ENCODE measurements around the gene PRKCA.

PRKCA gene

DNA sequence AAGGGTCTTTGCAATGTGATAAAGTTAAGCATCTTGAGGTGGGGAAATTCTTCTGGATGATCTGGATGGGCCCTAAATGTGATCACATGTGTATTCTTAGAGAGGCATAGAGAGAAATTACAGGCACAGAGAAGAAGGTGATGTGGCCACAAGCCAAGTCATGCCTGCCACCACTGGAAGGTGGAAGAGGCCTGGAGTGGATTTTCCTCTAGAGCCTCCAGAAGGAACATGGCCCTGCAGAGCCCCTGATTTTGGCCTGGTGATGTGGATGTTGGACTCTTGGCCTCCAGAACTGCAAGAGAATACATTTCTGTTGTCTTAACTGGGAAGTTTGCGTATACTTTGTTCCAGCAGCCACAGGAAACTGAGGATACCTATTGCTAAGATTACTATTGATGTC lies 375.6 kb downstream of the PRKCA start:
- H3K27ac ChIP-seq: no peak overlapping the region
- in situ Hi-C loops (cut with HindIII; ENCODE audit: low pct_ligation_motif_present, low sequenced_read_pairs): no loop called here
- H3K36me3 ChIP-seq (replicated peaks): no peaks in the 10 kb centered on the region
- DNase-seq: no peak
- H3K4me3 ChIP-seq (ENCODE audit: low read depth, low read length): no peak overlapping the region
- TF ChIP-seq, protein P1, sequence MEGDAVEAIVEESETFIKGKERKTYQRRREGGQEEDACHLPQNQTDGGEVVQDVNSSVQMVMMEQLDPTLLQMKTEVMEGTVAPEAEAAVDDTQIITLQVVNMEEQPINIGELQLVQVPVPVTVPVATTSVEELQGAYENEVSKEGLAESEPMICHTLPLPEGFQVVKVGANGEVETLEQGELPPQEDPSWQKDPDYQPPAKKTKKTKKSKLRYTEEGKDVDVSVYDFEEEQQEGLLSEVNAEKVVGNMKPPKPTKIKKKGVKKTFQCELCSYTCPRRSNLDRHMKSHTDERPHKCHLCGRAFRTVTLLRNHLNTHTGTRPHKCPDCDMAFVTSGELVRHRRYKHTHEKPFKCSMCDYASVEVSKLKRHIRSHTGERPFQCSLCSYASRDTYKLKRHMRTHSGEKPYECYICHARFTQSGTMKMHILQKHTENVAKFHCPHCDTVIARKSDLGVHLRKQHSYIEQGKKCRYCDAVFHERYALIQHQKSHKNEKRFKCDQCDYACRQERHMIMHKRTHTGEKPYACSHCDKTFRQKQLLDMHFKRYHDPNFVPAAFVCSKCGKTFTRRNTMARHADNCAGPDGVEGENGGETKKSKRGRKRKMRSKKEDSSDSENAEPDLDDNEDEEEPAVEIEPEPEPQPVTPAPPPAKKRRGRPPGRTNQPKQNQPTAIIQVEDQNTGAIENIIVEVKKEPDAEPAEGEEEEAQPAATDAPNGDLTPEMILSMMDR (IDR thresholded peaks at IDR 0.05; ENCODE audit: low read depth, low read length, missing control alignments): no peak
- no peaks in the 10 kb centered on the region for H3K27me3 ChIP-seq (replicated peaks)

DNA sequence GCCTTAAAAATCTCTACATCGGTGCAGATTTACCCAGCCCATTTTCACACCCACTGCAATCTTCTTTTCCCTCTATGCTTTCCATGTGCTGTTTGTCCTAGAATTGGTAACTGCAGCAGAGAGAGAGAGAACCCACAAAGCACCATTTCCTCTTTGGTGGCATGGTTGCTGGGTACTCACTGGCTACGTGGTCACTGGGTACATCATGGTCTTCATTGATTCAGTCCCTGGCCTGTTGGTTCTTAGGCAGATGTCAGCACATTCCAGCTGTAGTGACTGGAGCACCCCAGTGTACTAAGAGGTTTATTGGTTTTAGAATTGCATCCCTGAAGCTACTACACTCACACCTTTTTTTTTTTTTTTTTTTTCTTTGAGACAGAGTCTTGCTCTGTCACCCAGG lies 376.4 kb downstream of the PRKCA start:
- no peak for DNase-seq
- in situ Hi-C loops (cut with HindIII; ENCODE audit: low pct_ligation_motif_present, low sequenced_read_pairs): no loop called here
- no peaks in the 10 kb centered on the region for H3K36me3 ChIP-seq (replicated peaks)
- H3K27me3 ChIP-seq (replicated peaks): no peaks in the 10 kb centered on the region
- TF ChIP-seq, protein P1 (IDR thresholded peaks at IDR 0.05; ENCODE audit: low read depth, low read length, missing control alignments): no peak
- no peak overlapping the region for H3K27ac ChIP-seq
- no peak overlapping the region for H3K4me3 ChIP-seq (ENCODE audit: low read depth, low read length)

DNA sequence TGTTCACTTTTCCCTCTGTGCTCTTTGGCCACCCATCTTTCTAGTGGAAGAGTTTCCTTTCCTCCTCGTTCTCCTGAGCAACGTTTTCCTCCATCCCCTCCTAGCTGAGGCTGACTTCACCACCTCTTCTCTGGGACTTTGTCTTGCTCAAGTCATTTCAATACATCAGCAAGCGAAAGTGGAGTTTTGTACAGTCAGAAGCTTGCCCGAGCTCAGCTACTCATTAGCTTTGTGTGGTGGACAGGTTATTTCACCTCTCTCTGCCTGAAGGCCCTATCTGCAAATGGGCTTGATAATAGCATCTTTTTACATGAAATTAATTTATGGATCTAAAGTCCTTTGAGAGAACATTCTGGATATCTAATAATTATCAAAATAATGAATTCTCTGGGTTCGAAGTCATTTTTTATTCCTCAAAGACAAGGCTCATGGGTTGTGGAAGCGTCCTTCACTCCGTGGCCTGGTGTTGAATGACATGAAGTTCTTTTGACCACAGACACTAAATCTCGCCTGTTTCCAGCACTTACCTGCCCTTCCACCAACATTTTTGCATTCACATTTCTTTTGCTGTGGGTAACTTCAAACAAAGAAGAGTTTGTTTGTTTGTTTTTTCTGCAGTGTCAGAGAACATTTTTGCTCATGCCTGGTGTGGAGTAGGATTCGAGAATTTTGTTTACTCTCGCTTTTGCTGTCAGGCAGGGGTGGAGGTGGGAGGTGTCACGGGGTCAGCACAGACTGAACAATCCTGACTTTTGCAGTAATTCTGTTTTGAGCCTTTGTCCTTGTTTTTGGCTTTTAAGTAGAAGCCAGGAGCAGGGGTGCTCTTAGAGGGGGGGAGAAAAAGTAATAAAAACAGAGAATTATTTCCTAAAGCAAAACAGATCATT lies 377.5 kb downstream of the PRKCA start:
- TF ChIP-seq, protein P1 (IDR thresholded peaks at IDR 0.05; ENCODE audit: low read depth, low read length, missing control alignments): no peak

DNA sequence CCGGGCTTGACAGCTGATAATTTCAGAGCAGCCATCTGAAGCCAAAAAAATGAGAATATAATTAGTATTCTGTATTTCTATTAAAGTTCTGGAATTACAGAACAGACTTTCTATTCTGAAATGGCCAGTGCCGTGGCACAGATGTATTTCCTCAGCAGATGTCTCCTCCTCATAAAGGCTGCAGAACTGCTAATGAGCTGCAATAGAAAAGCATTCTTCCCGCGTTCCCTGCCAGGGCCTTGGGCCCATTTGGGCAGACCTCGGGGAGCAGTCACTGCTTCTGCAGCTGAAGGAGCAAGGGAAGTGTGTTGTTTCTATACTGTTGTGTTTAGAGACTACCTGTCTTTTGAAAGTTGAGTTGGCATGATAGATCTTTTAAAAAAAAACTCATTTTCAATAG lies 379.9 kb downstream of the PRKCA start:
- TF ChIP-seq, protein P1 (IDR thresholded peaks at IDR 0.05; ENCODE audit: low read depth, low read length, missing control alignments): no peak
- no peak for DNase-seq
- H3K27me3 ChIP-seq (replicated peaks): no peaks in the 10 kb centered on the region

More for the DNA sequence above, 377.5 kb downstream of the PRKCA start:
- H3K27ac ChIP-seq: no peak overlapping the region
- no peaks in the 10 kb centered on the region for H3K36me3 ChIP-seq (replicated peaks)
- no peaks in the 10 kb centered on the region for H3K27me3 ChIP-seq (replicated peaks)
- no peak overlapping the region for H3K4me3 ChIP-seq (ENCODE audit: low read depth, low read length)
- in situ Hi-C loops (cut with HindIII; ENCODE audit: low pct_ligation_motif_present, low sequenced_read_pairs): no loop called here
- no peak for DNase-seq

DNA sequence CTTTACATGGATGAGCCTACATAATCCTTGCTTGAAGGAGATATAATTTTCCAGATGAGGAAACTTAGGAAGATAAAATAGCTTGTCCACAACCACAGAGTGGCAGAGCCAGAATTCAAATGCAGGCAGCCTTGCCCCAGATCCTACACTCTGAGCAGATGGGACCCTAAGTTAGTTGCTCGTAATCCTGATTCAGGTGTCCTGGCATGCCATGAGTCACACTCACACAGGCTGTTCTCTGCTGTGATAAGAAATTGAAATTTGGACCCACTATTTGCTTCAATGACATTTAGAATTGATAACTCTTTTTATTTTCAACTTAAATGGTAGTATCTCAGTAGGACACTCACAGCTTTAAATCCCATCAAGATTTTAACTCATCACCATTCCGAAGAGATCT lies 381.8 kb downstream of the PRKCA start:
- in situ Hi-C loops (cut with HindIII; ENCODE audit: low pct_ligation_motif_present, low sequenced_read_pairs): no loop called here
- no peaks in the 10 kb centered on the region for H3K36me3 ChIP-seq (replicated peaks)
- no peaks in the 10 kb centered on the region for H3K27me3 ChIP-seq (replicated peaks)
- no peak for DNase-seq
- TF ChIP-seq, protein P1 (IDR thresholded peaks at IDR 0.05; ENCODE audit: low read depth, low read length, missing control alignments): no peak
- H3K27ac ChIP-seq: no peak overlapping the region
- no peak overlapping the region for H3K4me3 ChIP-seq (ENCODE audit: low read depth, low read length)

More for the DNA sequence above, 379.9 kb downstream of the PRKCA start:
- no peak overlapping the region for H3K27ac ChIP-seq
- no peak overlapping the region for H3K4me3 ChIP-seq (ENCODE audit: low read depth, low read length)
- H3K36me3 ChIP-seq (replicated peaks): no peaks in the 10 kb centered on the region
- in situ Hi-C loops (cut with HindIII; ENCODE audit: low pct_ligation_motif_present, low sequenced_read_pairs): no loop called here

Data from brain microvascular endothelial cell (primary cell).